Islet of Langerhans (tissue), 1 donor: Measurements from ENCODE around the gene CCL4.

Experiments
- FAIRE-seq: peaks from one replicate; lab custom pipeline; 2011; peaks lifted over from hg19 to GRCh38; lab: Jason Lieb, UNC

The CCL4 gene

GRCh38 chr17:36147601-36148000 is 44.0 kb downstream of the CCL4 start:
- FAIRE-seq: no peak

DNA sequence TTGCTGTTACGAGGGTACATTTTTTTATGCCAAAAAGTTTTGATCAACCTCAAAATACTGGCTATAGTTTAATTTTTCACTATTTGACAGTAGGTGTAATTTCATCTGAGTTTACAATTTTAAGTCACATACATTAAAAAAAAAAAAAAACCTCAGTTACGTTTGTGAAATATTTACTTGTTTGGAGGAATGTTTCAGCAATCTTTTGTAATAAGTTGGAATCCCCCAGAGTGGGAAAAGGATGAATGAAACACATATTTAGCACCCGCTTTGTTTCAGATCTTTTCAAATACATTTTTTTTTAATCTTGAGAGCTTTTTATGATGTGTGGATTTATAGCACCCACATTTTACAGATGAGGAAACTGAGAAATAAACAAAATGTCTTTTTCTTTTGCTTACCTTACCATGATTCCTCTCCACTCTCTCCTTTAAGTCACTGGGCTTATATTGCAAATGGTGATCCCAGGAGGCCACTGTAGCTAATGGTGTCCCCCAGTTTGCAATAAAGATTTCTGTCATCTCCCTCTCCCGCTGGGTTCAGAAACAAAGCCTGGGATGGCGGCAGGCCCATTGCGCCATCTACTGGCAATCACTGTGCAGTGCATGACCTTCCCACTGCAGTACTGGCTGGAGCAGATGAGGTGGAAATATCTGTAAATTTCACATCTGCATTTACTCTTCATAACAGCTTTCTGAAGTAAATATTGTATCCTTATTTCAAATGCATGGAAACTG is 45.1 kb downstream of the CCL4 start:
- no peak for FAIRE-seq

DNA sequence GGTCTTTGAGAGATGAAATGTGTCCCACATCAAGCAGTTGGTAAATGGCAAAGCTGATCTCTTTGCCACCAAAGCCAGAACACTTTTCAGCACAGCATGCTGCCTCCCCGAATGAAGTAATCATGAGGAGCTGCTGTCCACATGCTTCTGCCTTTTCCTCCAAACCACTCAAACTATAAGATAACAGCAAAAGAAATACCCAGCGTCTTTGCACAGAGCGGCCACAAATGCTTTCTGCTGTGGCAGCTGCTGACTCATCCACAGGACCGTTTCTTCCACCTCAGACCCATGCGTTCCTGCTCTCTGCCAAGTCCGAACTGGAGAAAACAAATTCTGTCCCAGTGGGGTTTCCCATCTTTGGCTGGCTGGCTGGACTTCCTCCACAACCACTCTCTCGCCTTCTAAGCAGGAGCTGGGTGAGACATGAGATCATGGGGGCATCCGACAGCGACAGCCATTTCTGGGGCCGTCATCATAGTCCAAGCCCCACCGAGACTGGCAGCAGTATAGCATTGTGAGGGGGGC is 45.7 kb downstream of the CCL4 start:
- no peak for FAIRE-seq

- FAIRE-seq: no peak
Observed at GRCh38 chr17:36151891-36152638, 48.4 kb downstream of the CCL4 start.

DNA sequence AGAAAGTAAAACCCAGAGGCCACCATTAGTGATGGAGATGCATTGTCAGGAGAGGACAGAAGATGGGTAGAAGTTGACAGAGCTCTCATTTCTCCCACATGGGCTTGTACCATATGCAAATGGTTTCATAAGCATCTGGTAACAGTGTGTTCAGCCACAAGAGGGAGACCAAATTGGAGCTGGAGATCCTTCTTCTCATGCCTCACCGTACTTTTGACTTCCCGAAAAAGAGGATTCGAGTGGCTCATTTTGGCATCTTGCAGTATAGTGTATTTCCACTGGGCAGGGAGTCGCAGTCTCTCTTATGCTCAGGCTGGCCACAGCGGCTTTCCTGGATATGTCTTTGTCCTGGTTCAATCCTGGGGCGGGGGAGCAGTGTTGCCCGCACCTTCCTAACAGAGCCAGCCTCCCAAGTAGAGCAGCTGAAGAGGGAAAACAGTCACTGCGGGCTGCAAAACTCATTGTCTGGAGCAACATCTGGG is 49.1 kb downstream of the CCL4 start:
- FAIRE-seq: no peak

GRCh38 chr17:36153895-36154610 is 50.4 kb downstream of the CCL4 start:
- FAIRE-seq: no peak
